Activated CD4-positive, alpha-beta T cell treated with anti-CD3 and anti-CD28 coated beads for 1 hour (primary cell): ENCODE results near the gene AREL1.
"Not testable (repeated sequence)": the region's sequence is repeated elsewhere in the genome, so short reads cannot be mapped to it uniquely, and the experiment has no call there.

Experiments used
- DNase-seq: peaks from one replicate; pipeline ENCODE4 v3.0.0-alpha.2; 2020

The AREL1 gene

GRCh38 chr14:74712499-74713394 lies at the start of gene AREL1, which contains the start of gene FCF1:
Gene AREL1, minus strand, starts transcription at chr14:74713080. Its CDS starts 27,465 bp downstream, at chr14:74685615.
Gene FCF1, plus strand, starts transcription at chr14:74713144. Its CDS starts 54 bp downstream, at chr14:74713198.
- DNase-seq: peak; percentile 64

GRCh38 chr14:74758505-74758904 lies 45.6 kb upstream of the AREL1 start:
- DNase-seq: not testable (repeated sequence)

- DNase-seq: no peak
These were observed 43.4 kb upstream of the AREL1 start for GRCh38 chr14:74756326-74756725.

- no peak for DNase-seq
These were observed 42.0 kb upstream of the AREL1 start for GRCh38 chr14:74754899-74755298.

- no peak for DNase-seq
These were observed 41.3 kb upstream of the AREL1 start for GRCh38 chr14:74754157-74754556.

GRCh38 chr14:74747237-74747636 lies 34.4 kb upstream of the AREL1 start:
- DNase-seq: no peak

GRCh38 chr14:74739293-74740030 lies 26.6 kb upstream of the AREL1 start:
- DNase-seq: no peak

GRCh38 chr14:74737753-74738325 lies 25.0 kb upstream of the AREL1 start:
- no peak for DNase-seq

GRCh38 chr14:74735125-74735524 lies 22.2 kb upstream of the AREL1 start:
- no peak for DNase-seq

GRCh38 chr14:74733221-74733620 lies 20.3 kb upstream of the AREL1 start:
- DNase-seq: no peak

- no peak for DNase-seq
These were observed 19.5 kb upstream of the AREL1 start for GRCh38 chr14:74732387-74732786.

GRCh38 chr14:74723134-74723533 lies 10.3 kb upstream of the AREL1 start:
- no peak for DNase-seq

GRCh38 chr14:74720526-74720925 lies 7.6 kb upstream of the AREL1 start:
- no peak for DNase-seq

GRCh38 chr14:74713395-74713735 lies 485 bp upstream of the AREL1 start:
- no peak for DNase-seq

- no peak for DNase-seq
These were observed 1.2 kb downstream of the AREL1 start for GRCh38 chr14:74711651-74712050.

GRCh38 chr14:74710480-74710879 lies 2.4 kb downstream of the AREL1 start:
- no peak for DNase-seq

- DNase-seq: no peak
These were observed 7.0 kb downstream of the AREL1 start for GRCh38 chr14:74705613-74706500.

GRCh38 chr14:74704656-74705055 lies 8.2 kb downstream of the AREL1 start:
- no peak for DNase-seq

GRCh38 chr14:74703043-74703442 lies 9.8 kb downstream of the AREL1 start:
- DNase-seq: no peak

- no peak for DNase-seq
These were observed 10.6 kb downstream of the AREL1 start for GRCh38 chr14:74702293-74702692.

GRCh38 chr14:74698465-74698864 lies 14.4 kb downstream of the AREL1 start:
- no peak for DNase-seq

GRCh38 chr14:74697976-74698375 lies 14.9 kb downstream of the AREL1 start:
- no peak for DNase-seq

GRCh38 chr14:74697543-74697942 lies 15.3 kb downstream of the AREL1 start:
- no peak for DNase-seq
